HFF-Myc (cell line): ENCODE data around the gene TMC8.

Experiments used
- DNase-seq: peaks from one replicate; pipeline ENCODE4 v3.0.0-alpha.2; 2011; ENCODE audit warnings: low read depth; ENCODE audit errors: extremely low read depth
- H3K4me3 ChIP-seq: replicated peaks from 2 replicates; pipeline ENCODE4 v1.5.1; 2011; ENCODE audit warnings: low read depth, mild to moderate bottlenecking, control low read depth, low read length
- TF ChIP-seq, protein P1 (sequence below): IDR thresholded peaks from 2 replicates; pipeline ENCODE4 v1.5.1; 2012; ENCODE audit warnings: mild to moderate bottlenecking, low read depth, low read length, control low read depth; ENCODE audit errors: missing control alignments

The TMC8 gene

DNA sequence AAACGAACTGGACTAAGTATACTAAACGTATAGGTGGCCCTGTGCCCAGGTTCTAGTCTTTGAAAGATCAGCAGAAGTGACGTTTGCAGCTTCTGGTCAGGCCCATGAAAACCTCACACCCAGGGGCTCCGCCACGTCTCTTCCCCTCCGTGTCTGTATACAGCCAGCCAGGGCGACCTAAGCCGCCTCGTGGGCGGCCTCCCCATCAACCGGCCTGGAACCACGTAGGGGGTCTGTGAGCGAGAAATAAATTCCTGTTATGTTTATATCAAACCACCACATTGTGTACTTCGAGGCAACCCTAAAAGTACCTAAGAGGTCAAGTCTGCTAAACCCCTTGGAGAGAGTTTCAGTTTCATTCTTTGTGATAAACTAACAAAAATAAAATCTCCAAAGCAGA is 49.5 kb downstream of the TMC8 start:
- no peak for DNase-seq
- TF ChIP-seq, protein P1, sequence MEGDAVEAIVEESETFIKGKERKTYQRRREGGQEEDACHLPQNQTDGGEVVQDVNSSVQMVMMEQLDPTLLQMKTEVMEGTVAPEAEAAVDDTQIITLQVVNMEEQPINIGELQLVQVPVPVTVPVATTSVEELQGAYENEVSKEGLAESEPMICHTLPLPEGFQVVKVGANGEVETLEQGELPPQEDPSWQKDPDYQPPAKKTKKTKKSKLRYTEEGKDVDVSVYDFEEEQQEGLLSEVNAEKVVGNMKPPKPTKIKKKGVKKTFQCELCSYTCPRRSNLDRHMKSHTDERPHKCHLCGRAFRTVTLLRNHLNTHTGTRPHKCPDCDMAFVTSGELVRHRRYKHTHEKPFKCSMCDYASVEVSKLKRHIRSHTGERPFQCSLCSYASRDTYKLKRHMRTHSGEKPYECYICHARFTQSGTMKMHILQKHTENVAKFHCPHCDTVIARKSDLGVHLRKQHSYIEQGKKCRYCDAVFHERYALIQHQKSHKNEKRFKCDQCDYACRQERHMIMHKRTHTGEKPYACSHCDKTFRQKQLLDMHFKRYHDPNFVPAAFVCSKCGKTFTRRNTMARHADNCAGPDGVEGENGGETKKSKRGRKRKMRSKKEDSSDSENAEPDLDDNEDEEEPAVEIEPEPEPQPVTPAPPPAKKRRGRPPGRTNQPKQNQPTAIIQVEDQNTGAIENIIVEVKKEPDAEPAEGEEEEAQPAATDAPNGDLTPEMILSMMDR, result no peak
- no peak overlapping the region for H3K4me3 ChIP-seq

DNA sequence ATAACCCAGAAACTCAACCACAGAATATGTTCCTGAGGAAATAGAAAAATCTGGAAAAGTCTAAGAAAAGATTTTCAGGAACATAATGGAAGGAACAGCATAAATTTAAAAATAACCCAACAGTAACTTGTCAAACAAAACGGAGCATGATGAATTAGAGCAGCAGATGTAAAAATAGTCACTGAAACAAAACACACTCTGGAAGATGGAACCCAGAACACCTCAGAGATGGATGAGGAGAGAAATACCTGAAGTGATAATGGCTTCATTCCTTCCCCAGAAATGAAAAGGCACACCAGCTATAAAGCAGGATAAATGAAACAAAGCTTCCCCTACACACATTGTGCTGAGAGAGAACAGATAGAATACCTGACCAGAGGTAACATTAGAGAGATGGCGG is 49.9 kb downstream of the TMC8 start:
- TF ChIP-seq, protein P1, result no peak
- no peak overlapping the region for H3K4me3 ChIP-seq

DNA sequence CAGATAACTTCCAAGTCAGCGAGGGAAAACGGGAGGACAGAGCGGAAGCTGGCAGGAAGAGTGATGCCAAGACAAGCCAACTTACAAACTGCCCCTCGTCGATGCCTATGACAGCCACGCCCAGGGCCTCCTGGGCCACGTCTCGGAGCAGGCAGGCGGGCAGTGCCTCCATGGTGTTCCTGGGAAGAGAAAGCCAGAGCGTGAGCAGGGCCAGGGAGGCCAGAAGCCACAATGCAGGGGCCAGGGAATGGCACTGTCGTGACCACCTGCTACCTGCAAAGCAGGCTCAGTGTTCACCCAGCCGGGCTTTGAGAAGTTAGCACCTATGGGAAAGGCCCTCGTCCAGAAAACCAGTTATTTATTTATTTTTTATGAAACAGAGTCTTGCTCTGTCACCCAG is 51.9 kb downstream of the TMC8 start:
- TF ChIP-seq, protein P1, result no peak
- DNase-seq, result no peak
- H3K4me3 ChIP-seq, result no peak overlapping the region

More for the DNA sequence above, 49.9 kb downstream of the TMC8 start:
- no peak for DNase-seq

DNA sequence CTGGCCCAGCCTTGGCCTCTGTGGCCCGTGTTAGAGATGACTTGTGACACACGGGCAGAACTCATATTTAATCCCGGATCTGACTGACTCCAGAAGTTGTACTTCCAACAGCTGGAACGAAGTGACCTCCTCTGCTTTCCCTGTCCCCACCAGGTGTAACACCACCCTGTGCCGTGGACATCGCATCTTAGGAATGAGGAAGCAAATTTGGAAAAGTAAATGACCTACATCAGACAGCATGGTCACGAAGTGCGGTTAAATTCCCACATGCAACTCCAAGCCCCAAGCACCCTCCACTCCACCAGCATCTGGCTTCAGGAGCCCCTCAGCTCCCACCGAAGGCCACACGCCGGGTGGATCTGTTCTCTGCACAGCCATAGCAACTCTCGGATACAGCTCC is 53.3 kb downstream of the TMC8 start:
- no peak for DNase-seq
- no peak overlapping the region for H3K4me3 ChIP-seq
- TF ChIP-seq, protein P1, result no peak

DNA sequence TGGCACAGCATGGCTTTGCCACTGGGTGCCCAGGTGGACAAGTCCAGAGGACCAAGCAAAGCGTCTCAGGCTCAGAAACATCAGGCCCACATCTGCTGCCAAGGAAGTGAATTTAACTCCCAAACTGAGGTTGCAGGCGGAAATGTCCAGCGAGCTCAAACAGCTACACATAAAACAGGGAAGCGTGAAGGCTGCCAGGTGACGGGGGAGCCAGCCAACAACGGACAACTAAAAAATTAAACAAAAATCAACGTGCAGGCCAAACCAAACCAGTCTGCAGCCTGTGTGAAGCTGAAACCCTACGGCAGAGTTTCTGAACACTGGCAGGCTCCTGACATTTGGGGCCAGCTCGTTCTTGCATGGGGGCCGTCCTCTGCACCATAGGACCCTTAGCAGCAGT is 53.8 kb downstream of the TMC8 start:
- DNase-seq, result no peak
- H3K4me3 ChIP-seq, result no peak overlapping the region
- TF ChIP-seq, protein P1, result no peak

DNA sequence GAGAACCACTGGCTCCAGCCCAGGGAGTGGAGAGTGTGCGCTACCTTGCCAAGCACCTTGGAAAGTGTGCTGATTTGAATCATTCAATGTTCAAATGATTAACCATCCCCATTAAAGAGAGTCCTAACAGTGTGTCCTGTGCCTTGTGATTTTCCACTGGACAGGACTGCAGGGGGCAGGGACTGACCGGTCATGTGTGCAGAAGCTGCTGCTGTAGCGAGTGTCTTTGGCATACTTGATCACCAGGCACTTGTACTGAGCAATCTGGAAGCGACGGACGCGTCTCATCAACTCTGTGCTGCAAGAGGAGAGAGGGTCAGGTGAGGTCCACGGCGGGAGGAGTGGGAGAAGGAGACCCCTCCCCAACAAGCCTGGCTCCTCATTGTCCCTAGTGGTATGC is 54.3 kb downstream of the TMC8 start:
- TF ChIP-seq, protein P1, result no peak
- no peak for DNase-seq
- H3K4me3 ChIP-seq, result peak overlapping the region; percentile 7; the same call in 1 of the 2 replicates

DNA sequence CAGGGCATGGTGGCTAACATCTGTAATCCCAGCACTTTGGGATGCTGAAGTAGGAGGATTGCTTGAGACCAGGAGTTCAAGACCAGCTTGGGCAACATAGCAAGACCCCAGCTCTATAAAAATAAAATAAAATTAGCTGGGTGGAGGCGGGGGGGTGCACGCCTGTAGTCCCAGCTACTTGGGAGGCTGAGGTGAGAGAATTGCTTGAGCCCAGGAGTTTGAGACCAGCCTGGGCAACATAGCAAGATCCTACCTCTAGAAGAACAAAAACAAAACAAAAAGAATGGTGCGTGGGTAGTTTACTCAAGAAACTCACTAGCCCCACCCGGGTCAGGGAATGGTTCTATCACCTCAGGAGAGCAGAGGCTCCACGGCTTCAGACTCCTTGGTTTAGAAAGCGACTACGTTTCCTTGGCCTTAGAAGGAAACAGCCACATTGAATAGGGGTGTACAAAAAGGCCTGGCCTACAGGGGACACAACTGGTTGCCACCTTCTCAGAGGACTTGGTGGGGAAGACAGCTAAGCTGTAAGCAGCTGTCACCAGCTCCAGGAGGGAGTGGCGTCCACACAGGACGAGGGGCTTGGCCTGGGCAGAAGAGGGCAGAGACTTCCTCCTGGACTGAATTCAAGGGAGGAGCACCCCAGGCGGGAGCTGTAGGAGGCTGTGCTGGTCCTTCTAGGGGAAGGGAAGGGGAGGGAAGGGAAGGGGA is 55.6 kb downstream of the TMC8 start:
- DNase-seq, result no peak
- H3K4me3 ChIP-seq, result peak overlapping the region; percentile 70
- TF ChIP-seq, protein P1, result no peak
